Measurements from ENCODE around the gene FITM2.
"Not testable (repeated sequence)": the region's sequence is repeated elsewhere in the genome, so short reads cannot be mapped to it uniquely, and the experiment has no call there.

Gene FITM2

DNA sequence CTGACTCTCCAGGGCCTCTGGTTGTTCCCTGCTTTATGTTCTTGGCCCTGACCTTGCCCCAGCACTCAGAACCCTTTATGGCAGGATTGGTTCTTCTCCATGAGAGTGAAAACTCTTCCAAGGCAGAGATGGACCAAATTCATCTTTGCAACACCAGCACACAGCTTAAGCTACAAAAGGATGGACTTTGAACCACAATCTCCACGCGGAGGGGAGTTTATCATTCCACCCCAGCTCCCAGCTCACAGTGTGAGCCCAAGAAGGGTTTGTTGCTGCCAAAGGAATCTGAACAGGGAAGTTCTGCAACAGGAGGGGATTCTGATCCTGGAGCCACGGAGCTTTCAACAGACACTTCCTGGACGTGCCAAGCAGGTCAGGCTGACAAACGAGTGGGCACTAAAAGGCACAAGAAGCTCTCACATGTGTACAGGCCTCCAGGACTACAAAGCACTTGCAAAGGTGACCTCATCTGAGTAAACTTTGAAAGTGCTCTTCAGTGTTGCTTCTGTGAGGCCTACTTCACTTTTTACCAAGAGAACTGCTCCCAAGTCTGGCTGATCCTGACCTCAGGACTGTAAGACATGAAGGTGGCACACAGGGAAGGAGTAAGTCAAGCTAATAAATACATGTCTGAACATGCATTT lies 8.9 kb downstream of the FITM2 start:
- Histone ChIP-seq H3K36me3 (peaks cover 0 to 20% (median 14%) of the 10 kb centered on the region in 3 donors), H3K9me3 (no peaks in the 10 kb centered on the region), H3K4me1 (no peaks in the 10 kb centered on the region), H3K4me3 (no peak overlapping the region), H3K27me3 (no peaks in the 10 kb centered on the region), H3K27ac (no peak overlapping the region)
- DNase-seq, result no peak
- TF ChIP-seq CTCF (IDR thresholded peaks at IDR 0.05), result no peak
- intact Hi-C loops (cut with DNase I; ENCODE audit: low total_unique reads), result loop anchor here (5.0 kb wide), 1 partner anchor 80 kb away; no protein-coding TSS in a partner anchor

DNA sequence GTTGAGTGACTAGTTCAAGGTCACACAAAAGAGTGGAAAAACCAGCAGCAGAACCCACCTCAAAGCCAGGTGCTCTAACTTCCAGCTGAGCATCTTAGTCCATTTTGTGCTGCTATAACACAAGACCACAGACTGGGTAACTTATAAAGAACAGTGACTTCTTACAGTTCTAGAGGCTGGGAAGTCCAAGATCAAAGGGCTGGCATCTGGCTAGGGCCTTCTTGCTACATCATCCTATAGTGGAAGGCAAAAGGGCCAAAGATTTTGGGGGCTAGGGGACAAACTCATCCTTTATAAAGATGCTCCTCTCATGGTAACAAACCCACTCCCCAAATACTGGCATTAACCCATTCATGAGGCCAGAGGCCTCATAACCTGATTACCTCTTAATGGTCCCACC lies 9.7 kb downstream of the FITM2 start:
- intact Hi-C loops (cut with DNase I; ENCODE audit: low total_unique reads), result loop anchor here (5.0 kb wide), 1 partner anchor 79 kb away; no protein-coding TSS in a partner anchor
- no peak for DNase-seq

GRCh38 chr20:44299011-44299535 lies 11.9 kb downstream of the FITM2 start:
- DNase-seq; H3K4me3 ChIP-seq; H3K4me1 ChIP-seq; H3K27ac ChIP-seq; intact Hi-C loops (cut with DNase I; ENCODE audit: low total_unique reads); H3K9me3 ChIP-seq; H3K36me3 ChIP-seq; H3K27me3 ChIP-seq: not testable (repeated sequence)

More for the DNA sequence above, 9.7 kb downstream of the FITM2 start:
- Histone ChIP-seq H3K9me3 (no peaks in the 10 kb centered on the region), H3K27ac (no peak overlapping the region), H3K4me3 (no peak overlapping the region), H3K27me3 (no peaks in the 10 kb centered on the region), H3K4me1 (no peaks in the 10 kb centered on the region), H3K36me3 (peaks cover 0 to 12% (median 8%) of the 10 kb centered on the region in 3 donors)
- no peak for TF ChIP-seq CTCF (IDR thresholded peaks at IDR 0.05)

- Histone ChIP-seq H3K27ac (no peak overlapping the region), H3K9me3 (no peaks in the 10 kb centered on the region), H3K4me3 (no peak overlapping the region), H3K4me1 (no peaks in the 10 kb centered on the region), H3K27me3 (no peaks in the 10 kb centered on the region), H3K36me3 (no peaks in the 10 kb centered on the region)
- DNase-seq, result no peak
- no peak for TF ChIP-seq CTCF (IDR thresholded peaks at IDR 0.05)
- intact Hi-C loops (cut with DNase I; ENCODE audit: low total_unique reads), result no loop called here
Measured at GRCh38 chr20:44297721-44298120, 13.3 kb downstream of the FITM2 start.

- intact Hi-C loops (cut with DNase I; ENCODE audit: low total_unique reads), result no loop called here
- Histone ChIP-seq H3K27me3 (no peaks in the 10 kb centered on the region), H3K4me3 (no peak overlapping the region), H3K4me1 (no peaks in the 10 kb centered on the region), H3K36me3 (no peaks in the 10 kb centered on the region), H3K27ac (no peak overlapping the region), H3K9me3 (no peaks in the 10 kb centered on the region)
- no peak for DNase-seq
- TF ChIP-seq CTCF (IDR thresholded peaks at IDR 0.05), result no peak
Measured at GRCh38 chr20:44296011-44296410, 15.0 kb downstream of the FITM2 start.

DNA sequence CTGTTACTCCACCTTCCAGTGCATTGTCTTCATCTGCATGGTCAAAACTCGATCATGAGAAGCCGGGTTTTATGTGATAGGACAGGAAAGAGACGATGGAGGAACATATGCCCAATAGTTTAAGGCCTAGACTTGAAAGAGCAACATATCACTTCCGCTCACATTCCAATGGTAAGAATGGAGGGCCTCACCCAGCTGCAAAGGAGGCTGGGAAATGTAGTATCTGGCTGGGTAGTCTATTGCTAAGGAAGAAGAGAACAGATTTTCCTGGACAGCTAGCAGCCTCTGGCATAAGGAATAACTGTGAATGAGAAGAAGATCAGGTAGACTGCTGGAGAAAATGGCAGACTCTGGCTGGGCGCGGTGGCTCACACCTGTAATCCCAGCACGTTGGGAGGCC lies 19.2 kb downstream of the FITM2 start:
- Histone ChIP-seq H3K4me1 (no peaks in the 10 kb centered on the region), H3K27ac (no peak overlapping the region), H3K9me3 (no peaks in the 10 kb centered on the region), H3K36me3 (peaks cover 0 to 7% (median 7%) of the 10 kb centered on the region in 3 donors), H3K27me3 (no peaks in the 10 kb centered on the region), H3K4me3 (no peak overlapping the region)
- DNase-seq, result no peak
- TF ChIP-seq CTCF (IDR thresholded peaks at IDR 0.05), result no peak
- intact Hi-C loops (cut with DNase I; ENCODE audit: low total_unique reads), result no loop called here

Data from tibial artery (tissue), 4 donors.